A673 (cell line): ENCODE measurements around the gene CDH15. TPM values are rescaled to one million over a fixed set of nuclear protein-coding genes. Genes with fewer than 3 reads are reported as not detected.
"Not testable (repeated sequence)": the region's sequence is repeated elsewhere in the genome, so short reads cannot be mapped to it uniquely, and the experiment has no call there.

ENCODE experiments used
- BruUV-seq: library from RNA; stranded (reverse); fragments of 400-500 nt; replicated peaks from 2 replicates; lab custom pipeline; 2021; lab: Mats Ljungman, UMichigan
- CTCF ChIA-PET: fragments of 300-600 bp; sonication (Branson Sonifier 250); formaldehyde crosslinking; loops from one replicate; lab custom pipeline; 2022; ENCODE audit warnings: antibody characterized with exemption; lab: Charles Lee
- POLR2A ChIA-PET: fragments of 300-600 bp; sonication (Branson Sonifier 250); formaldehyde crosslinking; loops from one replicate; lab custom pipeline; 2022; ENCODE audit warnings: antibody characterized with exemption; ENCODE audit not compliant: low non-redundant PET; lab: Charles Lee
- DNase-seq: peaks from one replicate; pipeline ENCODE4 v3.0.0-alpha.2; 2015; ENCODE audit warnings: low spot score
- H3K27ac ChIP-seq: fragments of 200-600 bp; sonication (generic); 2 replicates; pipeline ENCODE4 v1.5.1; 2016; ENCODE audit warnings: mixed run types, low read depth, mild to moderate bottlenecking, mixed read lengths, antibody characterized with exemption, low read length; ENCODE audit not compliant: poor library complexity, severe bottlenecking
- H3K27me3 ChIP-seq: fragments of 200-600 bp; sonication (generic); replicated peaks from 2 replicates; pipeline ENCODE4 v1.6.1; 2017; ENCODE audit warnings: mixed run types, low read depth, mild to moderate bottlenecking, mixed read lengths, antibody characterized with exemption, low read length; ENCODE audit not compliant: insufficient read depth, poor library complexity
- H3K36me3 ChIP-seq: fragments of 200-600 bp; sonication (generic); 2 replicates; pipeline ENCODE4 v1.6.1; 2016; ENCODE audit warnings: mixed run types, mild to moderate bottlenecking, mixed read lengths, antibody characterized with exemption, low read length; ENCODE audit not compliant: insufficient read depth, poor library complexity, severe bottlenecking
- H3K4me1 ChIP-seq: fragments of 200-600 bp; sonication (generic); 2 replicates; pipeline ENCODE4 v1.6.1; 2017; ENCODE audit warnings: mixed run types, mild to moderate bottlenecking, mixed read lengths, antibody characterized with exemption, low read length; ENCODE audit not compliant: insufficient read depth, poor library complexity, severe bottlenecking
- H3K4me3 ChIP-seq: fragments of 200-600 bp; sonication (generic); 2 replicates; pipeline ENCODE4 v1.5.1; 2016; ENCODE audit warnings: low read depth, mixed run types, mild to moderate bottlenecking, mixed read lengths, low read length; ENCODE audit not compliant: poor library complexity, severe bottlenecking
- H3K9me3 ChIP-seq: fragments of 200-600 bp; sonication (generic); 2 replicates; pipeline ENCODE4 v1.6.1; 2016; ENCODE audit warnings: mixed run types, low read depth, mild to moderate bottlenecking, mixed read lengths, antibody characterized with exemption, low read length; ENCODE audit not compliant: poor library complexity, severe bottlenecking
- CTCF ChIP-seq: fragments of 300-800, 200-600 bp; sonication (generic); conservative IDR thresholded peaks from 2 replicates; pipeline ENCODE4 v1.5.1; 2017; ENCODE audit warnings: low read depth, mild to moderate bottlenecking, antibody characterized with exemption, low read length, moderate library complexity, mixed read lengths
- EZH2 ChIP-seq: fragments of 200-600 bp; sonication (generic); IDR thresholded peaks from 2 replicates; pipeline ENCODE4 v1.6.1; 2017; ENCODE audit warnings: borderline replicate concordance, low read depth, mild to moderate bottlenecking, mixed read lengths, antibody characterized with exemption, low read length; ENCODE audit not compliant: poor library complexity, severe bottlenecking
- intact Hi-C: fragments of 100-400 bp; cut with micrococcal nuclease; formaldehyde crosslinking; loops from one replicate; pipeline ENCODE4 v1.10.0; 2022; ENCODE audit not compliant: unreplicated experiment
- total RNA-seq: library from RNA; stranded (reverse); gene quantifications from 2 replicates; pipeline ENCODE4 v1.2.3, GENCODE V29; 2021

The CDH15 gene
- total RNA-seq, 1 experiment from 2014 or later: 0.13 TPM

- no peak for DNase-seq
- Histone ChIP-seq H3K9me3 (no peaks in the 10 kb centered on the region), H3K27me3 (no peaks in the 10 kb centered on the region), H3K27ac (no peak overlapping the region), H3K4me3 (no peak overlapping the region), H3K4me1 (no peaks in the 10 kb centered on the region), H3K36me3 (no peaks in the 10 kb centered on the region)
- TF ChIP-seq CTCF (no peak), EZH2 (no peak)
- no TSS peak for BruUV-seq
- ChIA-PET CTCF (no interaction called here), POLR2A (no interaction called here)
- intact Hi-C loops: loop anchor here (5.0 kb wide), 2 partner anchors 218 to 428 kb away; no protein-coding TSS in a partner anchor
These were observed 6.5 kb upstream of the CDH15 start for GRCh38 chr16:89164847-89165680.

- BruUV-seq, DNase-seq, H3K4me1 ChIP-seq, POLR2A ChIA-PET, H3K27ac ChIP-seq, H3K9me3 ChIP-seq, H3K4me3 ChIP-seq, H3K36me3 ChIP-seq, H3K27me3 ChIP-seq, CTCF ChIA-PET: not testable (repeated sequence)
- intact Hi-C loops: loop anchor here (5.0 kb wide), 2 partner anchors 218 to 428 kb away; no protein-coding TSS in a partner anchor
These were observed 5.9 kb upstream of the CDH15 start for GRCh38 chr16:89165681-89165979.

- H3K4me3 ChIP-seq: no peak overlapping the region
- no peaks in the 10 kb centered on the region for H3K9me3 ChIP-seq
- no peak for DNase-seq
- intact Hi-C loops: loop anchor here (5.0 kb wide), 2 partner anchors 220 to 430 kb away; no protein-coding TSS in a partner anchor
- ChIA-PET CTCF (interaction anchor here (0.6 to 1.1 kb wide), 5 partner anchors 26 to 429 kb away, joined by 3 to 5 read pairs (median 4); no protein-coding TSS in a partner anchor), POLR2A (no interaction called here)
- H3K4me1 ChIP-seq: peaks cover 4% of the 10 kb centered on the region
- TF ChIP-seq EZH2 (no peak), CTCF (no peak)
- H3K27ac ChIP-seq: no peak overlapping the region
- H3K27me3 ChIP-seq: no peaks in the 10 kb centered on the region
- H3K36me3 ChIP-seq: no peaks in the 10 kb centered on the region
- no TSS peak for BruUV-seq
These were observed 4.7 kb upstream of the CDH15 start for GRCh38 chr16:89166696-89167424.
